OCI-M1 (cell line): ENCODE measurements around the gene PKD2.

ENCODE experiments used
- DNase-seq: peaks from one replicate; lab custom pipeline; 2025; lab: John Stamatoyannopoulos, UW

The PKD2 gene

DNA sequence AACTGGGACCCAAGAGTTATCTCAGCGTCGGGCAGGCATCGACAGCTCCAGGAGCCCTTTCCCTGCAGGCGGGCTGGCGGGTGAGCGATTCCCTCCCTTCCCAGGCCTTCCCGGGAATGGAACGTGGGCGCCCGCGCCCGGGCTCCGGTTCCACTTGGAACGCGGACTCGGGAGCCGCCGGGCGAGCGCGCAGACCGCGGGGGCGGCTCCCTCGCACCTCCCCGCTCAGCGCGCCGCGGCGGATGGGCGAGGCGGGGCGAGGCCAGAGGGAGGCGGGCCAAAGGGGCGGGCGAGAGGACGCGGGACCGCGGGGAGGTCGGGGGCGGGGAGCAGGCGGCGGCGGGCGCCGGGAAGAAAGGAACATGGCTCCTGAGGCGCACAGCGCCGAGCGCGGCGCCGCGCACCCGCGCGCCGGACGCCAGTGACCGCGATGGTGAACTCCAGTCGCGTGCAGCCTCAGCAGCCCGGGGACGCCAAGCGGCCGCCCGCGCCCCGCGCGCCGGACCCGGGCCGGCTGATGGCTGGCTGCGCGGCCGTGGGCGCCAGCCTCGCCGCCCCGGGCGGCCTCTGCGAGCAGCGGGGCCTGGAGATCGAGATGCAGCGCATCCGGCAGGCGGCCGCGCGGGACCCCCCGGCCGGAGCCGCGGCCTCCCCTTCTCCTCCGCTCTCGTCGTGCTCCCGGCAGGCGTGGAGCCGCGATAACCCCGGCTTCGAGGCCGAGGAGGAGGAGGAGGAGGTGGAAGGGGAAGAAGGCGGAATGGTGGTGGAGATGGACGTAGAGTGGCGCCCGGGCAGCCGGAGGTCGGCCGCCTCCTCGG is at the start of gene PKD2:
PKD2 (plus strand) TSS at position 332 of the 818 bp plus-strand sequence; CDS start at position 431, 99 bp downstream.
- DNase-seq, result peak; percentile 82

DNA sequence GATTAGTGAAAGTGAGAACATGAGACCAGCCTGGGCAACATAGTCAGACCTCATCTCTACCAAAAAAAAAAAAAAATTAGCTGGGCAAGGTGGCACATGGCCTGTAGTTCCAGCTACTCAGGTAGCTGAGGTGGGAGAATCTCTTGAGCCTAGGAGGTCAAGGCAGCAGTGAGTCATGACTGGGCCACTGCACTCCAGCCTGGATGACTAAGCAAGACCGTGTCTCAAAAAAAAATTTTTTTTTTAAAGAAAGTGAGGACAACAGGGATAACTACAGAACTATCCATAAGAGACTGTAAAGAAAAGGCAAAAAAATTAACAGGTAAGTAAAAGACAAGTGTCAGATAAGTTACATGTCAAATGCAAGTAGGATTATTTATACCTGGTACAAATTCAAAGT is 45.4 kb upstream of the PKD2 start:
- DNase-seq, result peak; percentile 61

DNA sequence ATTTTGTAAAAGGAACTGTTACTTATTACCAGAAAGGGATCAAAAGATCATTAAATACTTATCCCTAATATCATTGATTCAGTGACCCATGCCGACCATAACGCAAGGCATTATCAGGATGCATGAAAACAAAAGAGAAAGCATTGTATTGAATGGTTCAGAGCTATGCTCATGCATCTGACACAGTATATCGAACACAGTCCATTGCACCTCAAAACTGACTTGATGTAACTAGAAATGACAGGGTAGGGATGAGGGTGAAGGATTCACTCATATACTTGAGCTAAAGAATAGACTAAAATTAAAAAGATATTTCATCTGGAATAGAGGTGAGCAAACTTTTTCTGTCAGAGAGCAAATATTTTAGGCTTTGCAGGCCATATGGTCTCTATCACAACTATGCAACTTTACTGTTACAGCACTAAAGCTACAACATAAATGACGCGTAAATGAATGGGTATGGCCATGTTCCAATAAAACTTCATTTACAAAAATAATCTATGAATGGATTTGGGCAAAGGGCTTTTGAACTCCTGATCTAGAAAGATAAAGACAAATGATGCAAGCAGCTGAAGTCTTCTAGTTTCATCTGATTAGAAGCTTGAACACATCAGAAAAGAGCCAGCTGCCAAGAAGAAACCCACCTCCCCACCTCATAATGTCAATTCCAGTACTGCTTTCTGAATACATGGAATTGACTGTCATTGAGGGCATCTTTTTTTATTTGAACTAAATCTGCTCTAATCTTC is 44.9 kb upstream of the PKD2 start:
- peak; percentile 65 for DNase-seq

DNA sequence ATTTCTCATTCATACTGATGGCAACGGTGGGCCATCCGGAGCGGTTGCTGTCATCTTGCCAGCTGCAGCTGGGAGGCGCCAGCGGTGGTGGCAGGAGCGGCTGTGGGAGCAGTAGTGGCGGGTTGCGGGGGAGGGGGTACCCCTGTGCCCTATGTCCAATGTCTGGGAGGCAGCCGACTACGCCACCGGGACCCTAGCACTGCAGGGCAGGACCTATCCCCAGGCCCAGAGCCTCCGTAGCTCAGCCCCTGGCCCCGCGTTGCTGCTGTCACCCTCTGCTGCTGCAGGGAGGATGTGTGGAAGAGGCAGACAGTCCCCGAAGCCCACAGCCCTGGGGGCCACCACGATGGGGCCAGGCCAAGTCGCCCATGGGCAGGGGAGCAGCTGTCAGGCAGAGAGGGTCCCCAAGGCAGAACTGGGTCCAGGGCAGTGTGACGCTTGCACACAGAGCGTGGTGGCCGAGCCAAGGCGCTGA is 41.9 kb upstream of the PKD2 start:
- DNase-seq, result no peak

DNA sequence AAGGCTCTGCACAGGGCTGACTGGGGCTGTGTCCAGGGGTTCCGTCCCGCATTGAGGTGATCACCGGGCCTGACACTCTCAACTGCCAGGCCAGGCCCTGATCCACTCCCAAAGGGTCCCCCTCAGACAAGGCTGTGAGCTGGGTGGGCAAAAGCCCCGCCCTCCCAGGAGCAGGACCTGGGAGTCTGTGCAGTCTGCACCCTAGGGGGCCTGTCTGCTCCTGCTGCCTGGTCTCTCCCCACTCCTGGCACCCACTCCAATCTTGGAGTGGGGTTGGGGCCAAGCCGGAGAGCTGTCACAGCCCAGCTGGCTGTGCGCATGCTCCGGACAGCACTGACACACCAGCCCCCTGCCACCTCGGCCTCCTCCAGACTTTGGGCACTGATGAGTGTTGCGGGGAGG is 41.3 kb upstream of the PKD2 start:
- DNase-seq, result no peak

DNA sequence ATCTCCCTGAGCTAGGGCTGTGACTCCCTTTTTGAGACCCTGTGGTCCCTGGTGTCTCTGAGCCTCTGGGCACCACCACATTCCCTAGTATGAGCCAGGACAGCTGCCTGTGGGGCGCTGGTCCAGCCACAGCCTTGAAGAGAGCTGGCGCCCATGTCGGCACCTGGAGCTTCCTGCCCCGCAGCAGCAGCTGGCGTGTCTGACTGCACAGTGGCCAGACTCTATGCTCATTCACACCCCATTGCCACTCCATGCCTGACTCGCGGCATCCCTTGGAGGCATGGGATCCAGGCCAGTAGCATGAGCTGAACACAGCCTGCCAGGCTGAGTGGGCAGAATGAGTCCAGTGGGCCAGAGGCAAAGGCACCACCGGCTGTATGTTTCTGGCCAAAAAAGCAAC is 40.2 kb upstream of the PKD2 start:
- DNase-seq, result no peak

DNA sequence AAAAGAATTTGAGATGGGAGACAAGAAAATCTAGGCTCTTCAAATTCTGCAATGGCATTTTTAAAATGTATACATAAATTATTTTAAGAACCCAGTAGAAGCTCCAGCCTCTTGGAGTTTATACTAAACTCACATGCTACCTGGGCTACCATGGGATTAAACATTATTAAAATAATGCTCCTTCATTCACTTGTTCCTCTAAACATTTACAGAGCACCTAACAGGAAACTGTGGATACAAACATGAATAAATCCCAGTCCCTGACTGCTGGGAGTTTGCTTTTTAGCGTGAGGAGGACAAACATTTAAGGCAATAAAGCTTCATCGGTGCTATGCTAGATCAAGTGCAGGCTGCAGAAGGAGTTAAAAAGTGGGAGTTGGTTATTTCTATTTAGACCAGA is 37.3 kb upstream of the PKD2 start:
- no peak for DNase-seq

DNA sequence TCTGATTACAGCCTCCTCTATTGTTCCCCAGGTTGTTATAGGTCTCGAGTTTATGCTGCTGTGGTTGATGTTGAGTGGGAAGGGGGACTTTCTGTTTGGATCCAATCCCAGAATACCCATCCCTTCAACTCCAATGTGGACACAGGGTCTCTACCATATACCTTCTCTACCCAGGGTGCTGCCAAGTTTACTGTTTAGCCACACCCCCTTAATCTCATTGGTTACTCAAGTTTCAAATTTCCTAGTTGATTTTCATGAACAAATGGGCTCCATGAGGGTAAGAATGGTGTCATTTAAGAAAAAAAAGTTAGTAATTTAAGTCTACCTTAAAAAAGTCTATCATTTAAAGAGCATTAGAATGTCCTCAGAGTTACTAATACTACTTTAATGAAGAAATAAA is 35.6 kb upstream of the PKD2 start:
- no peak for DNase-seq

DNA sequence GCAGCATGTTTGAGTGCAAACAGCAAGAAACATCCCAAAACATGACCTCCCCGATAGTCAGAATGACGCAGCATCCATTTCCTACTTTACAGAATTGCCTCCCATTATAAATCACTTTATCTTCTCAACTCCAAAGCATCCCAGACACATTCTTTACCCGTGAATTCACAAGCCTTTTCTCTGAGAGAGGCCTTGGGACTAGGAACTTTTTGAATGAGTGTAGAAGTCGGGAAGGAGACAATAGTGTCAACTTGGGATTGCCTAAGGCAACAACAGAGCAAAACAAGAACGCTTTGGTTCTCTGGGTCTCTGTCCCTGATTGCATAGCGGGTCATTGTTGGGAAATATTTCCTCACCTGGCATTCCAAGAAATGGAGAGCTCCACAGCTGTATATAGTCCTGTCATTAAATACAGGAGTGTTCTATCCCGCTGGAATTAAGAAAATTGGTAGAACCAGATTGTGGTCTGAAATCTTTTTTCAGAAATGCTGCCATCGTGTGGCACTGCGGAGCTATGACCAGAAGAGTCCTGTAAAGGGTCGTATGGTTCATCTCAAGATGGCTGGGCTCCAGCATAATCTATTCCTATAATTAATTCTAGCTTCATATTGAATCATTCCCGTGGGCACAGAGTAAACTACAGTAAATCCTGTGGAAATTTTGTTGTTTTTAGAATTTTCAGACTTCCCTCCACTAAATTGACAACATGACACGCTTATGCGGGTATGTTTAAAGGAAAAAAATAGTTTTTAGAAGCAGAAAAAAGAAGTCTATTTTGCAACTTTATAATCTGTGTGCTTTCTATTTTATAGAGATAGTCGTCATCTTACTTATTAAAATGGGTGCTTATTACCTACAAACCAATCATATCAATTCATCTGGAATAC is 33.9 kb upstream of the PKD2 start:
- peak; percentile 76 for DNase-seq

DNA sequence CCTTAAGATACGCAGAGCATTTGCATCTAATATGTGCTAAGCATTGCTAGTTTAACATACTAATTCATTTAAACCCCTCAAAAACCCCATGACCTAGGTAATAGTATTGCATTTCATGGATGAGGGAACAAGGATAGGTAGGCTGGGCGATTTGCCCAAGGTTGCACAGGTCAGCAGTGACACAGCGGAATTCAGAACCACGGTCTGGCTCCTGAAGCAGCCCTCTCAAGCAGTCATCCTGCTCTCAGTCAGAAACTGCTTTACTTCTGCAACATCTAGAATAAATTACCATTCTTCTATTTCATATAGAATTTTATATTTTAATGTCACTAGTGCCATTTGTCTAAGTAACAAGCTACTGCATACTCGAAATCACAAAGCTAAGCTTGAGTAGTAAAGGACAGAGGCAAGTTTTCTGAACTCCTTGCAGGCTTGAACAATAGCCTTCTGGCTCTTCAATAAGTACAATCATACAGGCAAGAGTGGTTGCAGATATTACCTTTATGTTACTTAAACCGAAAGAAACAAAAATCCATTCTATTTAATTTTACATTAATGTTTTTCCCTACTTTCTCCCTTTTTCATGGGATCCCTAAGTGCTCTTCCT is 32.5 kb upstream of the PKD2 start:
- peak; percentile 62 for DNase-seq

DNA sequence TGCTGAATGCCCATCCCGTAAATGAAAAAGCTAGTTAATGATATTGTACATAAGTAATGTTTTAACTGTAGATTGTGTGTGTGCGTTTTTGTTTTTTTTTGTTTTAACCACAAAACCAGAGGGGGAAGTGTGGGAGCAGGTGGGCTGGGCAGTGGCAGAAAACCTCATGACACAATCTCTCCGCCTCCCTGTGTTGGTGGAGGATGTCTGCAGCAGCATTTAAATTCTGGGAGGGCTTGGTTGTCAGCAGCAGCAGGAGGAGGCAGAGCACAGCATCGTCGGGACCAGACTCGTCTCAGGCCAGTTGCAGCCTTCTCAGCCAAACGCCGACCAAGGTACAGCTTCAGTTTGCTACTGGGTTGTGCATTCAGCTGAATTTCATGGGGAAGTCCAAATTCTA is 32.0 kb upstream of the PKD2 start, which contains the start of gene SPP1:
SPP1 (plus strand) TSS at position 249 of the 400 bp plus-strand sequence. CDS start 1,182 bp downstream, outside the sequence.
- peak; percentile 86 for DNase-seq

DNA sequence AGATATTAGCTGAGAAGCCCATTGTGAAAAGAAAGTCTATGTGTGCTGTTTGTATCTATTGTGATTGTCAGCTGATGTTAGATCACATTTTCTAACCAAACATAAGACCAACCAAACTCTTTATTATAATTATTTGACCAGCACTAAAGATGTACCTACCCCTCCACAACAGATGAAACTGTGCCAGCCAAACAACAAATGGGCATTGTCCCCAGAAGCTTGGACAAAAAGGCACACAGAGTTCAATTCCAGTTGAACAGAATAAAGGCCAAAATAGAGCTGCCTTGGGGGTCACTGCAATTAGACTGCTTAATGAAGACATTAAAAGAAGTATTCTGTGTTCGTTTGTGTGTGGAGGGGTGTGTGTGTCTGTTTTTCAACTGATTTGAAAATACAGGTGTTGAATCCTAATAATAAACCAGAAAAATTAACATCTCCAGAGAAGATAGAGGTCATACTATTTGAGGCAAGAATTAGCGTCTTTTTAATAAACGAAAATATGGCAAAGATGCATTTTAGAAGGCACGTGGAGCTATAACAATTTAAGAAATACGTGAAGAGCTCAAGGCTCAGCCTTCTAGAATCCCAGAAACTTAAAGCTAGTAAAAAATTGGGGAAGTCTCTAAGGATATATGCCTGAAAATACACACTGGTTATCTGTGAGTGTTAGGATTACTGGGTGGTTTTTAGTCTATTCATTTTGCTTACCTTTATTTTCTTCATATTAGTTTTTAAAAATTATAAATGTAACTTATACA is 29.7 kb upstream of the PKD2 start:
- no peak for DNase-seq

DNA sequence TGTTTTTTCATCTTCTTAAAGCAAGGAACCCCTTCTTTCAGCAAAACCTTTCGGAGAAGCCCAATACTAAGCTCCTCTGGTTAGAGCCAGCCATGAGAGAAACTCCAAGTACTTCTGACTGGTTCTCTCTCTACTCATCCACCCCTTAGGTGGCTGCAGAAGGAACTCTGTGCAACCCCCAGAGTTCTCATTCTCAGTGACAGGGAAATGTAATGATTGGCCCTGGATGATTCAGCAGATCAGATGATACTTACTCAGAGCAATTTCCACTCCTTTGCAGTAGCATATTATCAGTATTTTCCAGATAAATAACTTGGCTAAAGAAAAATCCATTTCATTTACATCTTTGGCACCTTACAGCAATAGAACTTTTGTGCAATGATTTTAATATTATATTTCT is 28.8 kb upstream of the PKD2 start:
- DNase-seq, result peak; percentile 48

DNA sequence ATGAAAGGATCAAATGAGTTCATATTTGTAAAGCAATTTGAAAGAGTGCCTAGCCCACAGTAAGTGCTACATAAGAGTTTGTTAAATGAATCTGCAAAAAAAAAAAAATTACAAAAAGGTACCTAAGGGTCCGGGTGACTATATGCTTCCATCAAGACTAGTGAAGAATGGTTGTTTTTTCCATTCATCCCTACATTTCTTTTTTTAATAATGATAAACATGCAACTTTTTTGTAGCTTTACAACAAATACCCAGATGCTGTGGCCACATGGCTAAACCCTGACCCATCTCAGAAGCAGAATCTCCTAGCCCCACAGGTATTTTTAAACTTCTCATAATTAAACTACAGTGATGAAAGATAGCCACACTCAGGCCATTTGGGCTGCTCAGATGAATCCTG is 27.6 kb upstream of the PKD2 start:
- no peak for DNase-seq

DNA sequence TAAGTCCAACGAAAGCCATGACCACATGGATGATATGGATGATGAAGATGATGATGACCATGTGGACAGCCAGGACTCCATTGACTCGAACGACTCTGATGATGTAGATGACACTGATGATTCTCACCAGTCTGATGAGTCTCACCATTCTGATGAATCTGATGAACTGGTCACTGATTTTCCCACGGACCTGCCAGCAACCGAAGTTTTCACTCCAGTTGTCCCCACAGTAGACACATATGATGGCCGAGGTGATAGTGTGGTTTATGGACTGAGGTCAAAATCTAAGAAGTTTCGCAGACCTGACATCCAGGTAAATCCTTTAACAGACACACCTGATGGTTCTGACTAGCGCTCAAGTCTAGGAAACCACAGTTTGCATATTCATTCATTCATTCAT is 25.9 kb upstream of the PKD2 start:
- DNase-seq, result no peak

DNA sequence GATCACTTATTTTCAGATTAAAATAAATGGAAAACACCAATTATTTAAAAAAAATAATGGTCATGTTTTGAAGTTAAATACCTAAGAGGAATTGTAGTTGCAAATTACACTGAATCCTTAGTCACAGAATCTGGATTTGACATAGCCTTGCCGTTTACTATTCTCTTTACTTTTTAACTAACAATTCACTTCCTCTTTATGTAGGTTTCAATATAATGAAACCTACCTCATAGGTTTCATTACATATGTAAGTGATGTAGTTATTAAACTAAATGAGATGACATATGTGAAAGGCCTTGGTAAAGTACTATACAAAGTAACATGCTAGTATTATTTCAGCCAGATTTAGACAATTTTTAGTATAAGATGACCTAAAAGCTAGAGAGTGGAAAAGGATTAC is 25.4 kb upstream of the PKD2 start:
- DNase-seq, result no peak

DNA sequence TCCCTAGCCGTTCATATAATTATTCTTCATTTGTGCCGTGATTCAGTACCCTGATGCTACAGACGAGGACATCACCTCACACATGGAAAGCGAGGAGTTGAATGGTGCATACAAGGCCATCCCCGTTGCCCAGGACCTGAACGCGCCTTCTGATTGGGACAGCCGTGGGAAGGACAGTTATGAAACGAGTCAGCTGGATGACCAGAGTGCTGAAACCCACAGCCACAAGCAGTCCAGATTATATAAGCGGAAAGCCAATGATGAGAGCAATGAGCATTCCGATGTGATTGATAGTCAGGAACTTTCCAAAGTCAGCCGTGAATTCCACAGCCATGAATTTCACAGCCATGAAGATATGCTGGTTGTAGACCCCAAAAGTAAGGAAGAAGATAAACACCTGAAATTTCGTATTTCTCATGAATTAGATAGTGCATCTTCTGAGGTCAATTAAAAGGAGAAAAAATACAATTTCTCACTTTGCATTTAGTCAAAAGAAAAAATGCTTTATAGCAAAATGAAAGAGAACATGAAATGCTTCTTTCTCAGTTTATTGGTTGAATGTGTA is 24.9 kb upstream of the PKD2 start:
- no peak for DNase-seq

DNA sequence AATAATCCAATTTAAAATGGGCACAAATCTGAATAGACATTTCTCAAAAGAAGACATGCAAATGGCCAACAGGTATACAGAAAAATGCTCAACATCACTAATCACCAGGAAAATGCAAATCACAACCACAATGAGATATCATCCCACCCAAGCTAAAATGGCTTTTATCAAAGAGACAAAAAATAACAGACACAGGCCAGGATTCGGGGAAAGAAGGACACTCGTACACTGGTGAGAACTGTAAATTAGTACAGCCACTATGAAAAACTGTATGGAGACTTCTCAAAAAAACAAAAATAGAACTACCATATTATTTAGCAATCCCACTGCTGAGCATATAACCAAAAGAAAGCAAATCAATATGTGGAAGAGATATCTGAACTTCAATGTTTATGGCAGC is 23.4 kb upstream of the PKD2 start:
- DNase-seq, result no peak

DNA sequence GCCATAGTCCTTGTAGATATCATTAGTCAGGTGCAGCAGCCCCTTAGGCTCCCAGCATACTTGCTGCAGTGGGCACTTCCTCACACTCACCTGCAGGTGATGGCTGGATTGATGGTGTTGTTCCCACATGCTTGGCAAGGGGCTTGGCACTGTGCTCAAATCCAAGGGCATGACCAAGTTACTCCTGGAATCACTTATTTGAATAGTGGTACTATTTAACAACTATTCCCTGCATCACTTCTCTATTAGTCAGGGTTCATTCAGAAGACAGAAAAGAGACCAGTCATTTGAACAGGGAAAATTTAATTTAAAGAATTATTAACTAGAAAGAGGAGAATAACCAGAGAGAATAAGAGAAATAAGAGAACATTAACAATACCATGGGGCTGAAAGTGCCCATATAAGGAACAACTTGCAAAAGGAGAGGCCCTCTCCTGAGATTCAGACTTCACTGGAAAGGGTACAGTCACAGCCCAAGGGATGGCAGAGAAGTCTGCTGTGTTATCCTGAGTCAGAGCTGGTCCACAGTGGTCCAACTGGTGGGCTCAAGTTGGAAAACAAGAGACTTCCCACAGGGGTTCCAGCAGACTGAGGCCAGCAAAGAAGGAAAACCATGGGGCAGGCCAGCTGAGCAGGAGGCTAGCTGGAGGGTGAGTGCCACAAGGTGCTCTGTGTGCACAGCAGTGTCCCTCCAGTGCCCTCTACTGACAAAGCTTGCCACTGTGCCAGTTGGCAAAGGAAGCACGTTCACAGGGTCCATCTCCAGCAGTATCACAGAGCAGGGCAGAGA is 22.1 kb upstream of the PKD2 start:
- DNase-seq, result peak; percentile 78

DNA sequence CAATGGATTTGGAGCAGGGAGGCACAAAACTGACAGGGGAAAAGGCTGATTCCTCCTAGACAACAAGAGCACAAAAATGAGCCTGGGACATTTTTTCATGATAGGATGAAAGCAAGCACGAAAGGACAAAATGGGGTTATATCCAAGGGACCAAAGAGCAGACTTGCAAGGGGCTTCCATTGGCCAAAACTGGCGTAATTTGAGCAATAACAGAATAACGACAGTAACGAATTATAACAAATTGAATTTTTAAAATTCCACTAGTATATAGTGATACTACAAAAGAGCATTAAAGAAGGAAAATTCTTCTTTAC is 21.6 kb upstream of the PKD2 start:
- DNase-seq, result no peak
